A172 (cell line): ENCODE measurements around the gene GNG2. TPM values are rescaled to one million over a fixed set of nuclear protein-coding genes. Genes with fewer than 3 reads are reported as not detected.

Source experiments
- DNase-seq: peaks from one replicate; pipeline ENCODE4 v3.0.0-alpha.2; 2015; ENCODE audit warnings: low spot score
- total RNA-seq: library from RNA; depleted of rRNA; stranded (reverse); fragments of >200 nt; shearing (Covaris generic); gene quantifications from 2 replicates; pipeline ENCODE4 v1.2.3, GENCODE V29; 2014

Gene GNG2
- total RNA-seq, 1 experiment from 2014 or later, result 8.5 TPM

- DNase-seq, result no peak
Observed at GRCh38 chr14:51939755-51940301, 79.4 kb downstream of the GNG2 start.

GRCh38 chr14:51942971-51943370 lies 82.6 kb downstream of the GNG2 start:
- DNase-seq, result no peak

- DNase-seq, result no peak
Observed at GRCh38 chr14:51950007-51950406, 89.6 kb downstream of the GNG2 start.

GRCh38 chr14:51951656-51952055 lies 91.2 kb downstream of the GNG2 start:
- no peak for DNase-seq

- DNase-seq, result no peak
Observed at GRCh38 chr14:51954031-51954430, 93.6 kb downstream of the GNG2 start.

GRCh38 chr14:51954657-51955056 lies 94.2 kb downstream of the GNG2 start:
- DNase-seq, result no peak

GRCh38 chr14:51957950-51958349 lies 97.5 kb downstream of the GNG2 start:
- no peak for DNase-seq

- no peak for DNase-seq
Observed at GRCh38 chr14:51959928-51960327, 99.5 kb downstream of the GNG2 start.

GRCh38 chr14:51960866-51961265 lies 100.5 kb downstream of the GNG2 start:
- no peak for DNase-seq

GRCh38 chr14:51962711-51963110 lies 102.3 kb downstream of the GNG2 start:
- no peak for DNase-seq

- no peak for DNase-seq
Observed at GRCh38 chr14:51963286-51963685, 102.9 kb downstream of the GNG2 start.

GRCh38 chr14:51967521-51967920 lies 107.1 kb downstream of the GNG2 start:
- DNase-seq, result no peak

GRCh38 chr14:51969852-51970540 lies 109.6 kb downstream of the GNG2 start:
- DNase-seq, result no peak

GRCh38 chr14:51972566-51972965 lies 112.2 kb downstream of the GNG2 start:
- DNase-seq, result no peak

- no peak for DNase-seq
Observed at GRCh38 chr14:51977075-51977474, 116.7 kb downstream of the GNG2 start.

- DNase-seq, result no peak
Observed at GRCh38 chr14:51978681-51979085, 118.3 kb downstream of the GNG2 start.

- DNase-seq, result peak; percentile 55
Observed at GRCh38 chr14:51979088-51979709, 118.8 kb downstream of the GNG2 start.

- no peak for DNase-seq
Observed at GRCh38 chr14:51981218-51981854, 120.9 kb downstream of the GNG2 start.

GRCh38 chr14:51988221-51988620 lies 127.8 kb downstream of the GNG2 start:
- no peak for DNase-seq

GRCh38 chr14:51989293-51990234 lies 129.2 kb downstream of the GNG2 start, which contains the start of gene RTRAF:
Gene RTRAF (plus strand): TSS chr14:51989546. CDS start chr14:51989640, 94 bp downstream.
- peak; percentile 71 for DNase-seq

- no peak for DNase-seq
Observed at GRCh38 chr14:51990488-51990887, 130.1 kb downstream of the GNG2 start.
